Liver (tissue), 9 donors: Measurements from ENCODE around the gene NUB1. TPM values are rescaled to one million over a fixed set of nuclear protein-coding genes. Genes with fewer than 3 reads are reported as not detected.

Experiments used
- DNase-seq: peaks from one replicate; pipeline ENCODE4 v3.0.0-alpha.2; 2017; ENCODE audit warnings: low spot score
- H3K27ac ChIP-seq, 2 donors: one replicate each; pipeline ENCODE4 v1.7.0; 2013; ENCODE audit warnings: inconsistent platforms in 2 of 2, low read length in 2 of 2, control low read depth in 1 of 2, low read depth in 1 of 2, mild to moderate bottlenecking in 1 of 2
- H3K27me3 ChIP-seq, 4 donors: one replicate each; pipeline versions ENCODE4 v1.6.1 to v1.7.0; 2013; ENCODE audit warnings: low read length in 3 of 4, inconsistent platforms in 1 of 4, mild to moderate bottlenecking in 1 of 4, moderate library complexity in 1 of 4; ENCODE audit not compliant: control insufficient read depth in 4 of 4, insufficient read depth in 4 of 4
- H3K36me3 ChIP-seq, 4 donors: one replicate each; pipeline versions ENCODE4 v1.6.1 to v1.7.0; 2013; ENCODE audit warnings: low read length in 3 of 4, mild to moderate bottlenecking in 3 of 4, low read depth in 1 of 4, moderate library complexity in 1 of 4; ENCODE audit not compliant: control insufficient read depth in 4 of 4, insufficient read depth in 3 of 4
- H3K4me1 ChIP-seq, 4 donors: one replicate each; pipeline versions ENCODE4 v1.6.1 to v1.7.0; 2013; ENCODE audit warnings: low read length in 3 of 4, mild to moderate bottlenecking in 3 of 4, moderate library complexity in 1 of 4; ENCODE audit not compliant: control insufficient read depth in 4 of 4, insufficient read depth in 4 of 4
- H3K4me3 ChIP-seq, 3 donors: one replicate each; pipeline versions ENCODE4 v1.6.1 to v1.7.0; 2013; ENCODE audit warnings: low read length in 3 of 3, control low read depth in 1 of 3, low read depth in 1 of 3, mild to moderate bottlenecking in 1 of 3
- H3K9ac ChIP-seq, 2 donors: one replicate each; pipeline ENCODE4 v1.7.0; 2013; ENCODE audit warnings: low read length in 2 of 2, mild to moderate bottlenecking in 2 of 2, moderate library complexity in 2 of 2, control low read depth in 1 of 2, low read depth in 1 of 2
- H3K9me3 ChIP-seq, 4 donors: one replicate each; pipeline versions ENCODE4 v1.6.1 to v1.7.0; 2013; ENCODE audit warnings: low read length in 3 of 4; ENCODE audit not compliant: control insufficient read depth in 4 of 4
- ATF3 ChIP-seq: IDR thresholded peaks from 2 replicates; pipeline ENCODE4 v1.6.1; 2016; ENCODE audit warnings: antibody characterized with exemption
- CTCF ChIP-seq: fragments of 150-350 bp; IDR thresholded peaks from 2 replicates; pipeline ENCODE4 v1.5.1; 2017; ENCODE audit warnings: improper control_type of control experiment, low read depth, low read length; ENCODE audit not compliant: missing input control
- EGR1 ChIP-seq, 2 donors: IDR thresholded peaks; 2 replicates each; pipeline ENCODE4 v1.6.1; 2016 to 2018; ENCODE audit warnings: antibody characterized with exemption in 2 of 2, low read depth in 2 of 2
- FOXA1 ChIP-seq: IDR thresholded peaks from 2 replicates; pipeline ENCODE4 v1.6.1; 2016; ENCODE audit warnings: antibody characterized with exemption
- FOXA2 ChIP-seq: IDR thresholded peaks from 2 replicates; pipeline ENCODE4 v1.6.1; 2016; ENCODE audit warnings: antibody characterized with exemption
- GABPA ChIP-seq, 2 donors: IDR thresholded peaks in 1 of 2; conservative IDR thresholded peaks in 1 of 2; 2 replicates each; pipeline ENCODE4 v1.6.1; 2016; ENCODE audit warnings: antibody characterized with exemption in 2 of 2, mild to moderate bottlenecking in 1 of 2, moderate library complexity in 1 of 2
- HNF4A ChIP-seq, 2 donors: conservative IDR thresholded peaks; 2 replicates each; pipeline ENCODE4 v1.6.1; 2016; ENCODE audit warnings: antibody characterized with exemption in 2 of 2, mild to moderate bottlenecking in 2 of 2
- HNF4G ChIP-seq: IDR thresholded peaks from 2 replicates; pipeline ENCODE4 v1.6.1; 2016; ENCODE audit warnings: antibody characterized with exemption
- JUND ChIP-seq, 2 donors: IDR thresholded peaks; 2 replicates each; pipeline ENCODE4 v1.6.1; 2016; ENCODE audit warnings: antibody characterized with exemption in 2 of 2
- MAX ChIP-seq: IDR thresholded peaks from 2 replicates; pipeline ENCODE4 v1.6.1; 2016; ENCODE audit warnings: antibody characterized with exemption
- NR2F2 ChIP-seq: IDR thresholded peaks from 2 replicates; pipeline ENCODE4 v1.6.1; 2016; ENCODE audit warnings: antibody characterized with exemption
- RAD21 ChIP-seq, 2 donors: IDR thresholded peaks; 2 replicates each; pipeline ENCODE4 v1.6.1; 2016; ENCODE audit warnings: antibody characterized with exemption in 2 of 2, mild to moderate bottlenecking in 2 of 2
- REST ChIP-seq: IDR thresholded peaks from 2 replicates; pipeline ENCODE4 v1.6.1; 2016; ENCODE audit warnings: antibody characterized with exemption, mild to moderate bottlenecking
- RXRA ChIP-seq, 2 donors: IDR thresholded peaks; 2 replicates each; pipeline ENCODE4 v1.6.1; 2017 to 2018; ENCODE audit warnings: antibody characterized with exemption in 2 of 2, mild to moderate bottlenecking in 1 of 2
- SP1 ChIP-seq: IDR thresholded peaks from 2 replicates; pipeline ENCODE4 v1.6.1; 2018; ENCODE audit warnings: antibody characterized with exemption, mild to moderate bottlenecking
- TAF1 ChIP-seq: conservative IDR thresholded peaks from 2 replicates; pipeline ENCODE4 v1.6.1; 2016; ENCODE audit warnings: antibody characterized with exemption, mild to moderate bottlenecking
- YY1 ChIP-seq: IDR thresholded peaks from 2 replicates; pipeline ENCODE4 v1.6.1; 2016; ENCODE audit warnings: antibody characterized with exemption, mild to moderate bottlenecking
- ZBTB33 ChIP-seq: IDR thresholded peaks from 2 replicates; pipeline ENCODE4 v1.6.1; 2016; ENCODE audit warnings: antibody characterized with exemption
- WGBS: extraction: QIAGEN DNeasy Blood & Tissue Kit; methylation state at CpG from one replicate; pipeline ENCODE4 v1.1.7; 2013; 5-methylcytosine and 5-hydroxymethylcytosine counted together
- polyA plus RNA-seq, 2 donors: library from polyadenylated mRNA; stranded (reverse) in 1 of 2; unstranded in 1 of 2; fragments of 200-250 nt in 1 of 2; fragments of >200 nt in 1 of 2; fragmentation: Nextera tagmentation in 1 of 2; extraction: Ambion mirVana in 1 of 2; gene quantifications; one replicate each; pipeline versions ENCODE4 v1.2.1 to v1.2.3, GENCODE V29; 2013 to 2015
- total RNA-seq, 2 donors: library from RNA; depleted of rRNA; stranded (reverse); fragments of >200 nt; gene quantifications; one replicate each; pipeline ENCODE4 v1.2.3, GENCODE V29; 2014
- donor health status: healthy.
- donor health status: healthy.
- donor health status: healthy.
- donor health status: healthy.
- donor health status: healthy.

Gene NUB1
- total and polyA plus RNA-seq, 4 donors: 14.0 to 27.9 (median 18.8) TPM

GRCh38 chr7:151405056-151405455, 63.4 kb downstream of the NUB1 start:
- no peak overlapping the region for H3K4me3 ChIP-seq
- peaks cover 11 to 27% (median 18%) of the 10 kb centered on the region in 4 donors for H3K4me1 ChIP-seq
- no peak overlapping the region for H3K9ac ChIP-seq
- H3K27me3 ChIP-seq: peaks cover 0 to 2% (median under 1%) of the 10 kb centered on the region in 4 donors
- H3K36me3 ChIP-seq: no peaks in the 10 kb centered on the region
- no peaks in the 10 kb centered on the region for H3K9me3 ChIP-seq
- TF ChIP-seq CTCF: no peak
- no peak for TF ChIP-seq REST
- no peak for TF ChIP-seq YY1
- no peak for TF ChIP-seq SP1
- no peak for TF ChIP-seq FOXA1
- no peak for TF ChIP-seq GABPA (IDR thresholded peaks at IDR 0.05 in 1 of 2, conservative IDR thresholded peaks at IDR 0.05 in 1 of 2)
- TF ChIP-seq ATF3: no peak
- no peak for TF ChIP-seq JUND (IDR thresholded peaks at IDR 0.05)
- TF ChIP-seq ZBTB33: no peak
- no peak for TF ChIP-seq HNF4A (conservative IDR thresholded peaks at IDR 0.05)
- no peak for TF ChIP-seq EGR1 (IDR thresholded peaks at IDR 0.05; ENCODE audit: low read depth in 2 of 2)
- no peak for TF ChIP-seq MAX
- no peak for TF ChIP-seq HNF4G
- no peak for TF ChIP-seq RXRA (IDR thresholded peaks at IDR 0.05)
- TF ChIP-seq NR2F2: no peak
- no peak for TF ChIP-seq RAD21 (IDR thresholded peaks at IDR 0.05)
- TF ChIP-seq TAF1: no peak
- no peak for TF ChIP-seq FOXA2
- DNase-seq: no peak
- H3K27ac ChIP-seq: peak overlapping the region in 1 of 2 donors; percentile 47
- 84% methylated on average over 9 of the region's 9 CpGs for WGBS
